Skeletal muscle satellite cell (primary cell): Measurements from ENCODE around the gene RBP3.

ENCODE experiments used
- H3K27me3 ChIP-seq: 2 replicates; pipeline ENCODE4 v1.7.0; 2013; ENCODE audit warnings: low read length; ENCODE audit not compliant: control insufficient read depth, insufficient read depth
- H3K36me3 ChIP-seq: 2 replicates; pipeline ENCODE4 v1.7.0; 2013; ENCODE audit warnings: mild to moderate bottlenecking, control low read depth, low read length; ENCODE audit not compliant: insufficient read depth
- H3K4me1 ChIP-seq: 2 replicates; pipeline ENCODE4 v1.7.0; 2013; ENCODE audit warnings: low read length; ENCODE audit not compliant: control insufficient read depth, insufficient read depth
- H3K4me2 ChIP-seq: 2 replicates; pipeline ENCODE4 v1.7.0; 2013; ENCODE audit warnings: mild to moderate bottlenecking, low read length
- H3K4me3 ChIP-seq: 2 replicates; pipeline ENCODE4 v1.7.0; 2013; ENCODE audit warnings: low read length
- H3K9ac ChIP-seq: 2 replicates; pipeline ENCODE4 v1.7.0; 2013; ENCODE audit warnings: mild to moderate bottlenecking, low read depth, low read length, moderate library complexity
- H3K9me3 ChIP-seq: replicated peaks from 2 replicates; pipeline ENCODE4 v1.7.0; 2013; ENCODE audit warnings: mild to moderate bottlenecking, control low read depth, low read length

Gene RBP3

DNA sequence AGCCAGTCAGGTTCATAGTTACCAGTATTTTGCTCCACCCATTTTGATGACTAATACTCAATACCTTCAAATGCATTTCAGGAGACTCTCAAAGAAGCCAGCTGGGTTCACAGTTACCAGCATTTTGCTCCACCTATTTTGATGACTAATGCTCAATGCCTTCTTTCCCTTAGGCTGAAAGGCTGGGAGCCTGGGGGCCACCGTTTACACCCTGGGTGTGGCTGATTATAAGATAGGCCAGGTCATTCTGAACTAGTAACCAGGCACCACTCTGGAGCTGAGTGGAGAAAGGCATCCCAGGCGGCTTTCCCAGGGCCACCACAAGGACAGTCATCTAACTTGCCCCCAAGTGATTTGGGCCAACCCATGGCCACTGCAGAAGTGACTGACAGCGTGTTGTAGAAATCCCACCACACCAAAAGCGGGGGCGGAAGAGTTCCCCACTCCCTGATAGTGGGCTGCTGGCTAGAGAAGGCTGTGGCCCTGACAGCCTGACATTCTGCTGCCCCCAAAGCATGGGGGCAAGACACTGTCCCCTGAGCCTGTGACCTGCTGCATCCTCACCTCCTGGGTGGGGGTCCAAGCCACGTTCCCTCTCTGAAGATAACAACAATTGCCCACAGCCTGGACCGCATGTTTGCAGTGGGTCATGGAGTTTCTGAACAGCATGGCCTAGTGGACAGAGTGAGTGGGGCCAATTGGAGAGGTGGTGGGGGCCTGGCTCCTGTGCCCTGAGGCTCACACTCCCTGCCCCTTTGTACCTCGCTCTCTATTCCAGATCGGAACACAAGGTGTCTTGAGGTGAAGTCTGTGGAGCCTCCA lies 58.9 kb downstream of the RBP3 start:
- Histone ChIP-seq H3K27me3 (peaks cover 11% of the 10 kb centered on the region), H3K4me2 (no peak overlapping the region), H3K4me3 (no peak overlapping the region), H3K9ac (no peak overlapping the region), H3K9me3 (no peaks in the 10 kb centered on the region), H3K36me3 (no peaks in the 10 kb centered on the region), H3K4me1 (peaks cover 19% of the 10 kb centered on the region)
